Astrocyte of the cerebellum (primary cell): ENCODE results near the gene KCNH1.

Experiments
- DNase-seq: peaks from one replicate; pipeline ENCODE4 v3.0.0-alpha.2; 2011; ENCODE audit warnings: low read depth
- H3K4me3 ChIP-seq: 2 replicates; pipeline ENCODE4 v1.5.1; 2011; ENCODE audit warnings: mild to moderate bottlenecking, low read depth, low read length, moderate library complexity
- CTCF ChIP-seq: IDR thresholded peaks from 2 replicates; pipeline ENCODE4 v1.5.1; 2012; ENCODE audit warnings: low read length, low read depth, moderate library complexity, mild to moderate bottlenecking; ENCODE audit errors: missing control alignments
- in situ Hi-C: cut with HindIII; loops from 2 replicates; pipeline ENCODE4 v1.10.0; 2017; ENCODE audit warnings: low sequenced_read_pairs

Gene KCNH1

DNA sequence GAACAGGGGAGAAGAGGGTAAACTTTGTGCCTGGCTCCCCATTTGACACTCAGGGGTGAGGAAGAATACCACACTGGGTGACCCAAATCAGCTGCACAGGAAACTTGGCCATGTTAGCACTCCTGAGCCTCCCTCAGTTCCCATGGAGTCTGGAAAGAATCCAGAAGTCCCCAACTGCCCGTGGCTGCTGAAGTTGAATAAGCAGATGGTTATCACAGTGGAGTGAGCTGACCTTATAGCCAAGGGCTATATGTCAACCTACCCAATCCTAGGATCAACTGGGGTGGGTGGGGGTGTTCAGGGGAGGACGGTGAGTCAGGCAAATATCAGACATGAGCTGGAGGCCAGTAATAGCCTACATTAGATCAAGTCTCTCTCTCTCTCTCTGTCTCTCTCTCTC lies 20.4 kb downstream of the KCNH1 start:
- TF ChIP-seq CTCF, result no peak
- H3K4me3 ChIP-seq, result no peak overlapping the region
- in situ Hi-C loops, result no loop called here
- no peak for DNase-seq

- DNase-seq, result no peak
- no peak for TF ChIP-seq CTCF
- in situ Hi-C loops, result no loop called here
- H3K4me3 ChIP-seq, result no peak overlapping the region
These were observed 22.6 kb downstream of the KCNH1 start for GRCh38 chr1:211111351-211111750.

- TF ChIP-seq CTCF, result no peak
- DNase-seq, result no peak
- in situ Hi-C loops, result no loop called here
- no peak overlapping the region for H3K4me3 ChIP-seq
These were observed 32.5 kb downstream of the KCNH1 start for GRCh38 chr1:211101481-211101880.

GRCh38 chr1:211099393-211099792 lies 34.6 kb downstream of the KCNH1 start:
- no peak overlapping the region for H3K4me3 ChIP-seq
- in situ Hi-C loops, result no loop called here
- no peak for DNase-seq
- TF ChIP-seq CTCF, result no peak

DNA sequence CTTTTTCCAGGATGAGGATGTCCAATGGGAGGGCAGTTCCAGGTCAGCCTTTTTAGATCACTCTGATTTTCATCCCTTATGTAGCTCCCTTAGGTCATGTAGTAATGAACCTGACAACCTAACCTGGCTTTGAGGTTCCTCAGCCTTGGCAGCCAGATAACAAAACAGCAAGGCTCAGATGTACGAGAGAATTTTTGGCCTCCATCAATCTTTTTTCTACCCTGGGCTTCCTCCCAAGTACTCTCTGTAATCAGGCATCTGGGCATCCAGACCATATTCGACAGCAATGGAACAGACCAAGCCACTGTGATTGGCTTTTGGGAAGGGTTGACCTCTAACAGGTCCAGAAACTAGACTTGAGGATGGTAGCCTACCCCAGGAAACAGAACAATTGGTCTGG lies 38.6 kb downstream of the KCNH1 start:
- DNase-seq, result no peak
- no peak for TF ChIP-seq CTCF
- no peak overlapping the region for H3K4me3 ChIP-seq
- in situ Hi-C loops, result no loop called here

DNA sequence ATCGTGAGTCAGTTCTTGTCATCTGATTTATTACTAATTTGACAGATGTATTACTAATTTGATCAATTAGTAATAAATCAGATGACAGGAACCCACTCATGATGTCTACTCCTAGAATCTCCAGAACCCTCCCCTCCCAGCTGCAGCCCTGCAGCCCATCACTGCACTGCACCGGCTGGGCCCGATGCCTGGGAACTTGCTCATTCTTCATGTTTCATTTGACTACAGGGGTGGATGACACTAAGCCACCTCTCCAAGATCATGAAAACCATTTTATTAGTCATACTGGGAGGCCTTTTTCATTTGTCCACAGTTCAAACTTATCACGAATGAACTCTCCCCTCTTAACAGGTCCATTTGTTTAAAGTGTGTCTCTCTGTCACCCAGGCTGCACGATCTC lies 41.0 kb downstream of the KCNH1 start:
- no peak overlapping the region for H3K4me3 ChIP-seq
- no peak for DNase-seq
- in situ Hi-C loops, result no loop called here
- TF ChIP-seq CTCF, result no peak

GRCh38 chr1:211091867-211092266 lies 42.1 kb downstream of the KCNH1 start:
- no peak for TF ChIP-seq CTCF
- in situ Hi-C loops, result no loop called here
- no peak overlapping the region for H3K4me3 ChIP-seq
- DNase-seq, result no peak
